GM13977 (cell line): ENCODE measurements around the gene ZNF793.

Source experiments
- DNase-seq: peaks from one replicate; pipeline ENCODE4 v3.0.0; 2012; ENCODE audit warnings: low spot score
- CTCF ChIP-seq: IDR thresholded peaks from 2 replicates; pipeline ENCODE4 v1.5.1; 2012; ENCODE audit warnings: mild to moderate bottlenecking, control low read depth; ENCODE audit not compliant: insufficient read depth; ENCODE audit errors: extremely low read depth, missing control alignments
- in situ Hi-C: fragments of 300-500 bp; cut with MboI; formaldehyde crosslinking; loops from one replicate; pipeline ENCODE4 v1.12.0; 2022; ENCODE audit warnings: low sequenced_read_pairs, low pct_unique_long_range_greater_than_20kb, mixed read lengths, inconsistent platforms; ENCODE audit not compliant: unreplicated experiment

The ZNF793 gene

GRCh38 chr19:37564624-37565369, 58.1 kb downstream of the ZNF793 start:
- in situ Hi-C loops = no loop called here
- TF ChIP-seq CTCF = no peak
- no peak for DNase-seq

GRCh38 chr19:37565370-37565669, 58.6 kb downstream of the ZNF793 start:
- TF ChIP-seq CTCF = no peak
- in situ Hi-C loops = no loop called here
- DNase-seq = no peak

GRCh38 chr19:37572203-37572602, 65.5 kb downstream of the ZNF793 start:
- in situ Hi-C loops = no loop called here
- no peak for DNase-seq
- no peak for TF ChIP-seq CTCF

- DNase-seq = no peak
- in situ Hi-C loops = no loop called here
- no peak for TF ChIP-seq CTCF
Measured at GRCh38 chr19:37583340-37583739, 76.6 kb downstream of the ZNF793 start.
